AG09309 (cell line): ENCODE results near the gene OSBPL3.
"Not testable (repeated sequence)": the region's sequence is repeated elsewhere in the genome, so short reads cannot be mapped to it uniquely, and the experiment has no call there.

Experiments
- DNase-seq: peaks from one replicate; pipeline ENCODE4 v3.0.0-alpha.2; 2010; ENCODE audit warnings: low read depth
- H3K4me3 ChIP-seq: 2 replicates; pipeline ENCODE4 v1.5.1; 2011; ENCODE audit warnings: mild to moderate bottlenecking, low read depth, low read length, moderate library complexity; ENCODE audit not compliant: control insufficient read depth
- TF ChIP-seq, protein P1 (sequence below): IDR thresholded peaks from 2 replicates; pipeline ENCODE4 v1.5.1; 2011; ENCODE audit warnings: mild to moderate bottlenecking, low read depth, low read length, inconsistent platforms; ENCODE audit not compliant: insufficient read depth, control insufficient read depth; ENCODE audit errors: missing control alignments

Gene OSBPL3

DNA sequence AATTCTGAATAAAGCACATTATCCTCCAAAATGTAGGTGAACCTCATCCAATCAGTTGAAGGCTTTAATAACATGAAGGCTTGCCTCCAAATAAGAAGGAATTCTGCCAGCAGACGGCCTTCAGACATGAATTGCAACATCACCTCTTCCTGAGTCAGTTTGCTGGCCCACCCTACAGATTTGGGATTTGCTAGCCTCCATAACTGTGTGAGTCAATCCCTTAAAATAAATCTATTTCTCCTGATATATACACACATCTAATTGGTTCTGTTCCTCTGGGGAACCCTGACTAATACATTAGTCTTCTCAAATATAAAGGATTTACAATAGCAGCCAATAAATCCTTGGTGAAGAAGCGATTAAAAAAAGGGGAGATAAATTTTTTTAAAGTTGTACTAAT, 34.8 kb upstream of the OSBPL3 start:
- TF ChIP-seq, protein P1, sequence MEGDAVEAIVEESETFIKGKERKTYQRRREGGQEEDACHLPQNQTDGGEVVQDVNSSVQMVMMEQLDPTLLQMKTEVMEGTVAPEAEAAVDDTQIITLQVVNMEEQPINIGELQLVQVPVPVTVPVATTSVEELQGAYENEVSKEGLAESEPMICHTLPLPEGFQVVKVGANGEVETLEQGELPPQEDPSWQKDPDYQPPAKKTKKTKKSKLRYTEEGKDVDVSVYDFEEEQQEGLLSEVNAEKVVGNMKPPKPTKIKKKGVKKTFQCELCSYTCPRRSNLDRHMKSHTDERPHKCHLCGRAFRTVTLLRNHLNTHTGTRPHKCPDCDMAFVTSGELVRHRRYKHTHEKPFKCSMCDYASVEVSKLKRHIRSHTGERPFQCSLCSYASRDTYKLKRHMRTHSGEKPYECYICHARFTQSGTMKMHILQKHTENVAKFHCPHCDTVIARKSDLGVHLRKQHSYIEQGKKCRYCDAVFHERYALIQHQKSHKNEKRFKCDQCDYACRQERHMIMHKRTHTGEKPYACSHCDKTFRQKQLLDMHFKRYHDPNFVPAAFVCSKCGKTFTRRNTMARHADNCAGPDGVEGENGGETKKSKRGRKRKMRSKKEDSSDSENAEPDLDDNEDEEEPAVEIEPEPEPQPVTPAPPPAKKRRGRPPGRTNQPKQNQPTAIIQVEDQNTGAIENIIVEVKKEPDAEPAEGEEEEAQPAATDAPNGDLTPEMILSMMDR, result no peak
- H3K4me3 ChIP-seq, result no peak overlapping the region
- peak; percentile 89 for DNase-seq

DNA sequence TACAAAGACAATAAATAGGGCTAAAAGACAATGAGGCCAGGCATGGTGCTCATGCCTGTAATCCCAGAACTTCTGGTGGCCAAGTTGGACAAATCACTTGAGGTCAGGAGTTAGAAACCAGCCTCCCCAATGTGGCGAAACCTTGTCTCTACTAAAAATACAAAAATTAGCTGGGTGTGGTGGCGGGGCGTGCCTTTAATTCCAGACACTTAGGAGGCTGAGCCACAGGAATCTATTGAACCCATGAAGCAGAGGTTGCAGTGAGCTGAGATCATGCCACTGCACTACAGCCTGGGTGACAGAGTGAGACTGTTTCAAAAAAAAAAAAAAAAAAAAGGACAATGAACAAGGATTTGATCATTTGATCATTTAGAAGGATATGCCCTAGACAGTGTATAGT, 32.7 kb upstream of the OSBPL3 start:
- H3K4me3 ChIP-seq, result not testable (repeated sequence)
- peak; percentile 44 for DNase-seq

DNA sequence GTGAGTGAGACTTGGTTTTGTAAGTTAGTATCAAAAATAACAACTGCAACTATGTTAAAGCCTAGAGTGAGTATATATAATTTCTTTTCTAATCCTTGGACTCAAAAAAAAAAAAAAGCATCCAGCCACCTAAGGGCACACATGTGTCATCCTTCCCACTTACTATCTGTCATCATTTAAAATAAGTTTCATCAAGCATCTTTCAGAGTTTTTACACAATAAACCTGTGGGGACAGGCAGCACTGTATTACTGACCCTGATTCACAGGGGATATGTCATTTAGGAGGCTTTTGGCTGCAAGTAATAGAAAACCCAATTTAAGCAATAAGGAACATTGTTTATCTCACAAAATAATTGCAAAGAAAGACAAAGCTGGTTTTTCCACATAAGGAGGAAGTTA, 32.3 kb upstream of the OSBPL3 start:
- TF ChIP-seq, protein P1, result no peak
- DNase-seq, result no peak
- H3K4me3 ChIP-seq, result no peak overlapping the region

DNA sequence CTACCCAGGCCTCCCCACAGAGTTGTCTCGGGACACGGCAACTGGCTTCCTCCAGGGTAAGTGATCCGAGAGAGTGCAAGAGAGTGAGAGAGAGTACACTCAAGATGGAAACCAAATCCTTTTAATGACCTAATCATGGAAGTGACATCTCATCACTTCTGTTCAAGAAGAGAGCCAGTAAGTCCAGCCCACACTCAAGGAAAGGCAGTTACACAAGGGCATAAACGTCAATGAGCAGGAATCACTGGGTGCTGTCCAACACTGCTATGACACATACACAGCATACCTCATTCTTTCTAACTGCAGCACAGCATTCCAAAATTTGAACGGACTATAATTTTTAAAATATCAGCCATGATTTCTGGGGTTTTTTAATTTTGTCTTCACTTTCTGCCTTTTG, 29.3 kb upstream of the OSBPL3 start:
- TF ChIP-seq, protein P1, result no peak
- H3K4me3 ChIP-seq, result no peak overlapping the region
- DNase-seq, result peak; percentile 89

DNA sequence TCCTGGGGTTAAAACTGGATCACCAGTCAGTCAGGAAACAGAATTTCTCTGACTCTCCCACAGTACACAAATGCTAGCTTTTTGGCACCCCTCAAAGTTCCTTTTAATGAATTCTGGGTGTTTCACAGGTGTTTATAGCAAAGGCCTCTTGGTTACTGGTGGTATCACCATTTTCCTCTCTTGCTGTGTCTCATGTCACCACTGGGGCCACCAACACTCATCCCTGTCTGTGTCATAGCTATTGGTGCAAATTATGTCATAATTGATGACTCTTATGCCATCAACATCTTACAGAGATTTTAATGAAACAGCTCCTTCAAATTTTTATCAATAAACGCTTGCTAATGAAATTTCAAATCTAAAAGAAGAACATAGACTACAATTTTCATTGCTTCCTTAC, 27.7 kb upstream of the OSBPL3 start:
- no peak overlapping the region for H3K4me3 ChIP-seq
- no peak for DNase-seq
- TF ChIP-seq, protein P1, result no peak

DNA sequence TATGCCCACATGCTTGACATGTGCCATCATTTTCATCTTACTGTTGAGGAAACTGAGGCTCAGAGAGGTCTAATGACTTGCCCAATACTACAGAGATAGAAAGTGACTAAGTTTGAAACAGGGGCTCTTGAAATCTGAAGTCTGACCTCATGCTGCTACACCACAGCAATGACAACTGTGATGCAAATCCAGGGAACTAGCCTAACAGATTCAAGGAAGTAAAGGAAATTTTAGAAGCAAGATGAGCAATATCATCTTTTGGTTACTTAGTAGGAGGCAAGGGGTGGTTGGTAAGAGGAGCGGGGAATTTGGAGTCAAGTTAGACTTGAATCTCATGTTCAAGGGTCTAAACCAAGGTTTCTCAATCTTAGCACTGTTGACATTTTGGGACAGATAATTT, 26.3 kb upstream of the OSBPL3 start:
- DNase-seq, result no peak
- TF ChIP-seq, protein P1, result no peak
- no peak overlapping the region for H3K4me3 ChIP-seq

DNA sequence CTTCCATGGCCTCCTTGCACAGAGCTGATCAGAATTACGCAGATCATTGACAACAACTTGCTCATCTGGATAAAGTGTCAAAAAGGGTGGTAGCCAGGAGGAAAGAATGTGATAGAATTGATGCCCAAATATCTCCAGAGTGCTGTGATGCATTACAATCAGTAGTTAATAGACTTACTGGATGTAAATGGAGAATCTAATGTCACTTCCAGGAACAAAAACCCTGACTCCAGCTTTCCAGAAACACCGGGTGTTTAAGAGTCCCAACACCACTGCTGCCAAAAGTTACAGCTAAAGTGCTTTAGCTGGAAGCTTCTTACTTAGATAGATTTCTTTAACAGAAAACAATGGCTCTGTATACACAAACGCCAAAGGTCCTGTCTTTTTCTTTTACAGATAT, 25.7 kb upstream of the OSBPL3 start:
- DNase-seq, result no peak
- TF ChIP-seq, protein P1, result no peak
- no peak overlapping the region for H3K4me3 ChIP-seq
